Measurements from ENCODE around the gene DESI2. TPM values are rescaled to one million over a fixed set of nuclear protein-coding genes. Genes with fewer than 3 reads are reported as not detected.
"Not testable (repeated sequence)": the region's sequence is repeated elsewhere in the genome, so short reads cannot be mapped to it uniquely, and the experiment has no call there.

DESI2 gene
- total RNA-seq, 1 donor from 2014 or later = 54.8 TPM

DNA sequence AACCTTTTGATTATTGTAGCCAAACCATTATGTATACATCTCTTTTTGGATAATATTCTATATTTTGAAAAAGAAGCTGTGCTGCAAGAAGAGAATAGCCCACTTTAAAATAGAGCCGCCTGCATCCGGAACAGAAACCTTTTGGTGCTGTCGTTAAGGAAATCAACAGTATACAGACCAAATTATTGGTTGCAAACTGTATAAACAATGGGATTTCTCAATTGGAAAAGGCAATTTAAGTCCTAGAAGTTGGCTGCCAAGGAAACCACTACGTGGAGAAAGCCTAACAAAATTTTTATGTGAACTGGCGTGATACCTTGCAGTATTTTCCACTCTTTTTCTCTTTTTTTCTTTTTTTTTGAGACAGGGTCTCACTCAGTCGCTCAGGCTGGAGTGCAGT, 25.8 kb downstream of the DESI2 start:
- Histone ChIP-seq H3K36me3 (ENCODE audit: control insufficient read depth, insufficient read depth, low read length) (no peaks in the 10 kb centered on the region), H3K4me3 (ENCODE audit: low read depth, low read length) (no peak overlapping the region), H3K27me3 (ENCODE audit: control insufficient read depth, insufficient read depth, low read length) (no peaks in the 10 kb centered on the region)
- TF ChIP-seq, protein P1, sequence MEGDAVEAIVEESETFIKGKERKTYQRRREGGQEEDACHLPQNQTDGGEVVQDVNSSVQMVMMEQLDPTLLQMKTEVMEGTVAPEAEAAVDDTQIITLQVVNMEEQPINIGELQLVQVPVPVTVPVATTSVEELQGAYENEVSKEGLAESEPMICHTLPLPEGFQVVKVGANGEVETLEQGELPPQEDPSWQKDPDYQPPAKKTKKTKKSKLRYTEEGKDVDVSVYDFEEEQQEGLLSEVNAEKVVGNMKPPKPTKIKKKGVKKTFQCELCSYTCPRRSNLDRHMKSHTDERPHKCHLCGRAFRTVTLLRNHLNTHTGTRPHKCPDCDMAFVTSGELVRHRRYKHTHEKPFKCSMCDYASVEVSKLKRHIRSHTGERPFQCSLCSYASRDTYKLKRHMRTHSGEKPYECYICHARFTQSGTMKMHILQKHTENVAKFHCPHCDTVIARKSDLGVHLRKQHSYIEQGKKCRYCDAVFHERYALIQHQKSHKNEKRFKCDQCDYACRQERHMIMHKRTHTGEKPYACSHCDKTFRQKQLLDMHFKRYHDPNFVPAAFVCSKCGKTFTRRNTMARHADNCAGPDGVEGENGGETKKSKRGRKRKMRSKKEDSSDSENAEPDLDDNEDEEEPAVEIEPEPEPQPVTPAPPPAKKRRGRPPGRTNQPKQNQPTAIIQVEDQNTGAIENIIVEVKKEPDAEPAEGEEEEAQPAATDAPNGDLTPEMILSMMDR (IDR thresholded peaks at IDR 0.05; ENCODE audit: insufficient read depth, low read length, severe bottlenecking) = no peak
- FAIRE-seq (no peak), DNase-seq (ENCODE audit: low read depth) (no peak)

DNA sequence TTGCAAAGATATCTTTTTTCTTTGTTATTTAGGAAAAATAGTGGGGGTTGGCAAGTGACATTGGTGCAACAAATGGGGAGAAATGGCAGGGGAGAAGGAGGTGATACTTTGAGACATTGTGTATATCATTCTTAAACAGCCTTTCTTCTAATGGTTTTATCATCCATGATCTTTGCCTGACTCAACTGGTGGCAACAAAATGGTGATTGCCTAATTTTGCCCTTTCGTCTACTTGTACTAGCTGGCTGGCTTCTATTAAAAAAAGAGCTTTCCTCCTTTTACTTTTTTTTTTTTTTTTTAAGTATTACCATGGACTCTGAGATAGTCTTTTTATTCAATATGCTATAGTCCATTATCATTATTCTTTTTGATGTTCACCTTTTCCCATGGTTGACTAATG, 27.7 kb downstream of the DESI2 start:
- DNase-seq (ENCODE audit: low read depth) (peak; percentile 7), FAIRE-seq (no peak)
- TF ChIP-seq, protein P1 (IDR thresholded peaks at IDR 0.05; ENCODE audit: insufficient read depth, low read length, severe bottlenecking) = no peak
- Histone ChIP-seq H3K36me3 (ENCODE audit: control insufficient read depth, insufficient read depth, low read length) (no peaks in the 10 kb centered on the region), H3K4me3 (ENCODE audit: low read depth, low read length) (no peak overlapping the region), H3K27me3 (ENCODE audit: control insufficient read depth, insufficient read depth, low read length) (no peaks in the 10 kb centered on the region)

DNA sequence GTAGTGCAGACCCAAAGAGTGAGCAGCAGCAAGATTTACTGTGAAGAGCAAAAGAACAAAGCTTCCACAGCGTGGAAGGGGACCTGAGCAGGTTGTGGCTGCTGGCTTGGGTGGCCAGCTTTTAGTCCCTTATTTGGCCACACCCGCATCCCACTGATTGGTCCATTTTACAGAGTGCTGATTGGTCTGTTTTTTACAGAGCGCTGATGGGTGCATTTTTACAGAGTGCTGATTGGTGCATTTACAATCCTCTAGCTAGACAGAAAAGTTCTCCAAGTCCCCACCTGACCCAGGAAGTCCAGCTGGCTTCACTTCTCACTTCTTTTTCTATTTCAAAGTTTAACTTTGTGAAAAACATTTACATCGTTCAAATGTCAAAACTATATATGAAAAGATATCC, 29.2 kb downstream of the DESI2 start:
- H3K4me3 ChIP-seq (ENCODE audit: low read depth, low read length); FAIRE-seq; DNase-seq (ENCODE audit: low read depth); H3K27me3 ChIP-seq (ENCODE audit: control insufficient read depth, insufficient read depth, low read length); H3K36me3 ChIP-seq (ENCODE audit: control insufficient read depth, insufficient read depth, low read length): not testable (repeated sequence)

DNA sequence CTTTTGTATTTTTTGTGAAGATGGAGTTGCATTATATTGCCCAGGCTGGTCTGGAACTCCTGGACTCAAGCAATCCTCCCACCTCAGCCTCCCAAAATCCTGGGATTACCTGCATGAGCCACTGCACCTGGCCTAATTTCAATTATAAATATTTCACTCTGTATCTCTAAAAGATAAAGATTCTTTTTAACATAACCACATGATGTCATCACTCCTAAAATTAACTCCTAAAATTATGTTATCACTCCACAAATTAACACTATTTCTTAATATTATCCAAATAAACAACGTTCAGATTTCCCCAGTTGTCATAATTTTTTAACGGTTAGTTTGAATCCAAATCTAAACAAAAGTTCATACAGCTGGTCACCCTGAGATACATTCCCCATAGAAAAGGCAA, 43.0 kb downstream of the DESI2 start:
- no peak for FAIRE-seq
- H3K4me3 ChIP-seq (ENCODE audit: low read depth, low read length) = no peak overlapping the region
- DNase-seq (ENCODE audit: low read depth) = no peak
- no peaks in the 10 kb centered on the region for H3K27me3 ChIP-seq (ENCODE audit: control insufficient read depth, insufficient read depth, low read length)
- TF ChIP-seq, protein P1 (IDR thresholded peaks at IDR 0.05; ENCODE audit: insufficient read depth, low read length, severe bottlenecking) = no peak
- peaks cover 5% of the 10 kb centered on the region for H3K36me3 ChIP-seq (ENCODE audit: control insufficient read depth, insufficient read depth, low read length)

DNA sequence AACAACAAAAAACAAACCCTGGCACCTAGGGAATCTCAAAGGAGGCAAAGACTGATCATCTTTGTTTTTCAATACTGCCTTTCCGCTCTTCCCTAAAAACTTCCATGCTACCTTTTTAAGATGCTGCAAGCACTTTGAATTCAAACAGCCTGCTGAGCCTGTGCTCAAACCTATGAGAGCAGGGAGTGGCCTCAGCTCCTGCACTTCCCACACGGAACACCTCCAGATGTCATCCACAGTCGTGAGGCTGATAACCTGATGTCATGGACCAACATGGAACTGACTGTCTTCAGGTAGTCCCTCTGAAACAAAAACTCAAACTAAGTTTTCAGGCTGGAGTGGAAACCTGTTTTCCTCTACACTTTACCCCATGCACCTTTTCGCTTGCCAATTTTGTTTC, 46.8 kb downstream of the DESI2 start:
- Histone ChIP-seq H3K27me3 (ENCODE audit: control insufficient read depth, insufficient read depth, low read length) (no peaks in the 10 kb centered on the region), H3K36me3 (ENCODE audit: control insufficient read depth, insufficient read depth, low read length) (peaks cover 3% of the 10 kb centered on the region), H3K4me3 (ENCODE audit: low read depth, low read length) (no peak overlapping the region)
- TF ChIP-seq, protein P1 (IDR thresholded peaks at IDR 0.05; ENCODE audit: insufficient read depth, low read length, severe bottlenecking) = no peak
- no peak for DNase-seq (ENCODE audit: low read depth)
- FAIRE-seq = no peak

DNA sequence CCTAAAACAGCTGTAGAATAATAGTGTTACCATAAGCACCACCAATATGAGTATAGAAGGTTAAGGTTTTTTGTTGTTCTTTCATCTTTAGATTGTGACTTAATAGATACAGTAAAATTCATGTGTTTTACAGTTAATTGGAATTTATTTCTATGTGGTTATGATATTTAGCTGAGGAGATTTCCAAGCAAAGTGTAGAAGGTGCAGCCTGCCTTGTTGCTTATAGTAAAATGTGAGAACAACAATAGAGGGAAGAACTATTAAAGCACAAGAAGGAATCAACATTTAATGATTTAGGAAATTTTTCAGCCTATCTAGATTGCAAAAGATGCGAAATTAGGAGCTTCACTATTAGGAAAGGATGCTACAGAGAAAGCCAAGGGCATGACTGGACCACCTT, 47.9 kb downstream of the DESI2 start:
- no peak for FAIRE-seq
- peaks cover 2% of the 10 kb centered on the region for H3K36me3 ChIP-seq (ENCODE audit: control insufficient read depth, insufficient read depth, low read length)

More for the DNA sequence above, 47.9 kb downstream of the DESI2 start:
- no peak for DNase-seq (ENCODE audit: low read depth)
- Histone ChIP-seq H3K4me3 (ENCODE audit: low read depth, low read length) (no peak overlapping the region), H3K27me3 (ENCODE audit: control insufficient read depth, insufficient read depth, low read length) (no peaks in the 10 kb centered on the region)
- TF ChIP-seq, protein P1 (IDR thresholded peaks at IDR 0.05; ENCODE audit: insufficient read depth, low read length, severe bottlenecking) = no peak
